GM12878 (cell line): ENCODE results near the gene POFUT1. TPM values are rescaled to one million over a fixed set of nuclear protein-coding genes. Genes with fewer than 3 reads are reported as not detected.

Source experiments
- ASH2L ChIP-seq: fragments of 300-600, 200-600 bp; sonication (generic); IDR thresholded peaks from 2 replicates; pipeline ENCODE4 v1.6.1; 2017; ENCODE audit warnings: low read depth, mild to moderate bottlenecking, borderline replicate concordance
- BCLAF1 ChIP-seq: fragments of 450-650 bp; IDR thresholded peaks from 2 replicates; pipeline ENCODE4 v1.6.1; 2017; ENCODE audit warnings: antibody characterized with exemption, mild to moderate bottlenecking, moderate library complexity
- ELK1 ChIP-seq: IDR thresholded peaks from 2 replicates; pipeline ENCODE4 v1.6.1; 2012; ENCODE audit warnings: low read depth, low read length, improper control_type of control experiment
- FOXK2 ChIP-seq: fragments of 450-650 bp; IDR thresholded peaks from 2 replicates; pipeline ENCODE4 v1.6.1; 2017; ENCODE audit warnings: mild to moderate bottlenecking, moderate library complexity
- KDM1A ChIP-seq: fragments of 200-600 bp; sonication (generic); IDR thresholded peaks from 2 replicates; pipeline ENCODE4 v1.6.1; 2016; ENCODE audit warnings: borderline replicate concordance
- KLF5 ChIP-seq: fragments of 450-650 bp; IDR thresholded peaks from 2 replicates; pipeline ENCODE4 v1.6.1; 2014; ENCODE audit warnings: mild to moderate bottlenecking; ENCODE audit not compliant: partially characterized antibody
- MLLT1 ChIP-seq: fragments of 450-650 bp; IDR thresholded peaks from 2 replicates; pipeline ENCODE4 v1.6.1; 2016; ENCODE audit warnings: mild to moderate bottlenecking
- PRDM15 ChIP-seq: fragments of 450-650 bp; formaldehyde crosslinking; IDR thresholded peaks from 2 replicates; pipeline ENCODE4 v1.4.0; 2020; ENCODE audit warnings: mild to moderate bottlenecking, moderate library complexity
- SPI1 ChIP-seq: IDR thresholded peaks from 2 replicates; pipeline ENCODE4 v1.6.1; 2011; ENCODE audit warnings: low read depth, mild to moderate bottlenecking, low read length, moderate library complexity, borderline replicate concordance; ENCODE audit not compliant: insufficient read depth
- SREBF1 ChIP-seq: IDR thresholded peaks from 2 replicates; pipeline ENCODE4 v1.6.1; 2012; ENCODE audit warnings: mild to moderate bottlenecking, low read length
- SREBF2 ChIP-seq: IDR thresholded peaks from 2 replicates; pipeline ENCODE4 v1.6.1; 2012; ENCODE audit warnings: mild to moderate bottlenecking, low read length
- STAT3 ChIP-seq: IDR thresholded peaks from 2 replicates; pipeline ENCODE4 v1.6.1; 2011; ENCODE audit warnings: low read depth, low read length, improper control_type of control experiment
- ZNF217 ChIP-seq: fragments of 450-650 bp; IDR thresholded peaks from 2 replicates; pipeline ENCODE4 v1.6.1; 2017; ENCODE audit warnings: antibody characterized with exemption, mild to moderate bottlenecking
- ZNF592 ChIP-seq: fragments of 450-650 bp; IDR thresholded peaks from 2 replicates; pipeline ENCODE4 v1.6.1; 2017; ENCODE audit warnings: mild to moderate bottlenecking, moderate library complexity
- polyA plus RNA-seq, 11 experiments: library from polyadenylated mRNA; depleted of rRNA in 4 of 11; unstranded in 6 of 11; stranded (reverse) in 5 of 11; fragments of >200 nt; fragmentation: Nextera tagmentation in 4 of 11; fragmentation: Illumina TruSeq in 1 of 11; extraction: Ambion mirVana in 4 of 11; extraction: Trizol in 1 of 11; gene quantifications; 1 replicate in 1 of 11; 2 replicates in 10 of 11; pipeline versions ENCODE4 v1.2.1 to v1.2.3, GENCODE V29; 2011 to 2016; ENCODE audit warnings: inconsistent platforms in 2 of 11, missing spikeins in 2 of 11, low read depth in 1 of 11
- total RNA-seq, 4 experiments: library from RNA; depleted of rRNA in 3 of 4; stranded (reverse); fragments of >200 nt in 3 of 4; fragmentation: Illumina TruSeq in 1 of 4; extraction: Trizol in 1 of 4; gene quantifications; 2 replicates each; pipeline versions ENCODE4 v1.2.1 to v1.2.3, GENCODE V29; 2013 to 2021

The POFUT1 gene
- total and polyA plus RNA-seq, 10 of the 15 experiments (the other 5 are each of a cell fraction or from before 2014, with no cell fraction given), result 2.6 to 33.4 (median 23.1) TPM

- no peak for TF ChIP-seq ZNF592
- TF ChIP-seq ZNF217, result no peak
- TF ChIP-seq MLLT1, result no peak
- no peak for TF ChIP-seq STAT3
- no peak for TF ChIP-seq KDM1A
- no peak for TF ChIP-seq KLF5
- TF ChIP-seq SREBF1, result no peak
- TF ChIP-seq ASH2L, result no peak
- no peak for TF ChIP-seq FOXK2
- TF ChIP-seq ELK1, result no peak
- no peak for TF ChIP-seq PRDM15 (CRISPR knock-in tag)
- peak; percentile 24; the same call in 1 of the 2 replicates for TF ChIP-seq SPI1
- no peak for TF ChIP-seq SREBF2
- no peak for TF ChIP-seq BCLAF1
Observed at GRCh38 chr20:32278199-32278643, 70.5 kb downstream of the POFUT1 start (continued).
